Stimulated activated CD8-positive, alpha-beta memory T cell treated with anti-CD3 and anti-CD28 coated beads, Interleukin-2, amount 100 ng/mL, for 48 hours (primary cell): Measurements from ENCODE around the gene GAREM2.
"Not testable (repeated sequence)": the region's sequence is repeated elsewhere in the genome, so short reads cannot be mapped to it uniquely, and the experiment has no call there.

Experiments
- DNase-seq, 2 donors: peaks; one replicate each; pipeline ENCODE4 v3.0.0-alpha.2; 2020; ENCODE audit warnings: low read depth in 2 of 2

GAREM2 gene

GRCh38 chr2:26172871-26173775 lies at the start of gene GAREM2:
GAREM2 (plus strand) TSS chr2:26173088; CDS start chr2:26173221, 133 bp downstream.
- DNase-seq = no peak

- no peak for DNase-seq
Measured at GRCh38 chr2:26123426-26123825, 49.5 kb upstream of the GAREM2 start.

DNA sequence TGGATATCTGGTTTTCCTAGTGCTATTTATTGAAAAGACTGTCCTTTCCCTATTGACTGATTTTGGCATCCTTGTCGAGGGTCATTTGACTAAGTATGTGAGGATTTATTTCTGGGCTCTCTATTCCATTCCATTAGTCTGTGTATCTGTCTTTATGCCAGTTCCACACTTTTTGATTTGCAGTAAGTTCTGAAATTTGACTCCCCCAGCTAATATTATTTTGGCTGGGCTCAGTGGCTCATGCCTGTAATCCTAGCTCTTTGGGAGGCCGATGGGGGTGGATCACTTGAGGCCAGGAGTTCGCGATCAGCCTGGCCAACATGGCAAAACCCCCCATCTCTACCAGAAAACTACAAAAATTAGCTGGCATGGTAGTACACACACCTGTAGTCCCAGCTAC lies 46.8 kb upstream of the GAREM2 start:
- DNase-seq = no peak

DNA sequence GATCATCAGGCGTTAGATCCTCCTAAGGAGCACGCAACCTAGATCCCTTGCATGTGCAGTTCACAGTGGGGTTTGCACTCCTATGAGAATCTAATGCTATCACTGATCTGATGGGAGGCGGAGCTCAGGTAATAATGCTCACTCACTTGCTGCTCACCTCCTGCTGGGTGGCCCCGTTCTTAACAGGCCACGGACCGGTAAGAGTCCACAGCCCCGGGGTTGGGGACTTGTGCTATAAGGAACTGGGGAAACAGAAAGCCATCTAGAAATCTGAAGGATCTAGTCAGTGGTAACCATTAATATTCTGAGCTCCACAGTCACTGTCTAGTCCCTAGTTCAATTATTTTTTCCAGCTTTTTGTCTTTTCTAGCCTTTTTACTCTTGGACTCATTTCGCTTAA lies 44.7 kb upstream of the GAREM2 start:
- no peak for DNase-seq

DNA sequence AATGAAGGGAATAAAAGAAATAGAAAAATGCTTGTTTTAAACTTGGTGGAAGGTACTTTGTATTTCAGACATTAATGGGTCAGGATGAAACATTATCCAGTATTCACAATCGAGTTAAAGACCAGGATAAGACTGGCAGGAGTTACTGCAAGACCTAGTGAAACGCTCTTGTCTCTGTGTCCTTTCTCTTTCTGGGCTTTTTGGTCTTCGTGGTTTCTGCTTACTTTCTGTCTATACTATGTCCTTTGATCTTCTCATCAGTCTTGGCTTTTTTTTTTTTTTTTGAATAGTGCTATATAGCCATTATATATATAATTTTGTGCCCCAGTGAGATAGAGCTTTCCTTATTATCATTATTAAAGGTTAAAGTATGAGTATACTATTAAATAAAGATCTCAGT lies 42.1 kb upstream of the GAREM2 start:
- DNase-seq = no peak

DNA sequence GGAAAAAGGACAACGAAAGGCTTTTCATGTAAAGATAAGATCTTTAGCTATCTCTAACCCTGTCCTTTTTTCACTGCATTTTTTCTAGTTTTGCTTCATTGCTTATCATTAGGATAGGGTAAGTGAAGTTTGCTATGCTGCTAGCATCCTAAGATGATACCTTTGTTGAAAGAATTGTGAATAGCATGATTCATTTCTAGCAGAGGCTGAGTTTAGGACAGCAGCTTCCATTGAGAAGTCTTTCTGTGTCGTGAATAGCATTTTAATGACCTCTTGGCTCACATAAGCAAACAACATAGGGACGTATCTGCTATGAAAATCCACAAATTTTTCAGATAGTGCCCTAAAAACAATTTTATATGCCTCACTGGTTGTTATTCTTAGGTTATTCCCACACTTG lies 36.4 kb upstream of the GAREM2 start:
- no peak for DNase-seq

DNA sequence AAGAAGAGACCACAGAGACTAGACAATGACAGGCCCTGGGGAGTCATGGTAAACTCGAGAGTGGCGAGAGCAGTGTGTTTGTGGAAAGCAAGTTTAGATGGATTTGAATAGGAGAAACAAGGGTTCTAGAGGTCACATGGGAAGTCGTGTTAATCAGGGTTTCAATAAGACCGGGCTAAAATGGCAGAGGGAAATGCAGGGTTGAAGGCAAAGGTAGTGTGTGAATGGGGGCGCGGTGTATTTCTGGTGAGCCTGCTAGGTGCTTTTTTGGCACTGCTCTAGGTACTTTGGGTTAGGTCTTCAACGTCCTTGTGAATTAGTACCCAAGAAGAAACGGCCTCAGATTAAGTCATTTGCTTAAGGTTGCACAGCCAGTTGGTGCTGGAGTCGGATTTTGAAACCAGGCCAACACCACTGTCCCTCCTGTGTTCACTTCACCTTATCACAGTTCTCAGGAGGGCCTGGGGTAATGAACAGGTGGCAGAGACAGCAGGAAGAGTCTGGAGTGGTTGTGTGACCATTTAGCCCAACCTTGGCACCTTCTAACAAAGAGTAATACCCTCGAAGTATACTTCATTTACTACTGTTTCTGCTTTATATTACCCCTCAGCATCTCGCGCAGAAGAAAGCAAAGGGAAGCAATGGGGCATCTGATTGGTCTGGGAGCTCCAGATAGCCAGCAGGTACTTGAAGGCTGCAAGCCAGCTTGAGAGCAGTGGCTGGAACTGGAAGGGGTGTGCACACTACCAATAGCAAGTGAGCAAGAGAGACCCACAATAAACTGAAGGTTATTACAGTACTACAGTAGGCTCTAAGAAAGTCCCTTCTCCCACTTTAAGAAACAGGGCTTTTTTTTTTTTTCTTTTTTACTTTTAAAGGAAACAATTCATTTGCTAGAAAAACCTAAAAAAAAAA lies 33.4 kb upstream of the GAREM2 start:
- DNase-seq = no peak

- no peak for DNase-seq
Measured at GRCh38 chr2:26141145-26141769, 31.6 kb upstream of the GAREM2 start.

DNA sequence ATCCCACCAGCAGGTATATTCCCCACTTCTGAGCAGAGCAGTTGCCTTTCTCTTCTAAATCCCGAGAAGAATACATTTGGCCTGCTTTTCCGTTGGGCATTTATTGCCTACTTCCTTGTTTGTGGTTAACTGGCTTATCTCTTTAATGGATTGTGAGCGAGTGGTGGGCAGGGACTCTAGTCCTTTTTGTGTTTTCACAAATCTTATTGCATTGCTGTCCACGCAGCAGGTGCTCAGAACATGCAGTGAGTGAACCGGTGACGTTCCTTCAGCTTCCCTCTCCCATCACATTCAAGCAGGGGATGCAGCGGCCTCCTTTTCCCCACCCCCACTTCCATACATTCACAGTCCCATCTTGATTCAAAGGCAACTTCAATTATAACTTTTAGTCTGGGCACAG lies 28.9 kb upstream of the GAREM2 start:
- DNase-seq = no peak

- peak; percentile 29 to 52 for DNase-seq
Measured at GRCh38 chr2:26144953-26145680, 27.8 kb upstream of the GAREM2 start.

DNA sequence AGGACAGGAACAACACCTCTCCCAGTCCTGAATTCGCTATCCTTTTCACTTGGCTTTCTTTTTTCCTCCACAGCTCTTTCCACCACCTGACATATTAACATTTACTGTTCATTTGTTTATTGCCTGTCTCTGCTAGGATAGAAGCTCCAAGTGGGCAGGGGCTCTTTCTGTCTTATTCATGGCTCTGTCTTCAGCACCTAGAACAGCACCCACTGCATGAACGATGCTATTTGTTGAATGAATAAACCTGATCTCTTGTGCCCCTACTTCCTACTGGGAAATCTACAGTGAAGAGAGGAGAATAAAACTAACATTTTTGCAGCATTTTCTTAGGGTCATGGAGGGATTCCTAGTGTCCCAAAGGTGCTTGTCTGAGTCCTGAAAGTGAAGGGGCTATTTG lies 24.4 kb upstream of the GAREM2 start:
- no peak for DNase-seq

DNA sequence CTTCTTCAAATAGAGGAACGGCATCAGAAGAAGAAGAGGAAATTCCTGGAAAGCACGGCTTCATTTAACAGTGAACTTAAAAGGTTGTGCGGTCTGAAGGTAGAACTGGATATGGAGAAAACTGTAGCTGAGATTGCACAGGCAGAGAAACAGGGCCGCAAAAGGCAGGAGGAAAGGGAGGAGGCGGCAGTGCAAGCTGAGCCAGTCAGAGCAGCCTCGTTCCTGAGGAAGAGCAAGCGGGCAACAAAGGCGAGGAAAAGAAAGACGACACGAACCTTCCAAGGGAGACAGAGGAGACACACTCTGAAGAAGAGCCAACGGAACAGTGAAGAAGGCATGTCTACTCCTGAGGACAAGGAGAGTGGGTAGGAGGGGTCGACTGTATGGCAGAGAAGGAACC lies 22.6 kb upstream of the GAREM2 start:
- no peak for DNase-seq

GRCh38 chr2:26157580-26157979 lies 15.3 kb upstream of the GAREM2 start:
- DNase-seq = no peak

GRCh38 chr2:26161926-26162325 lies 11.0 kb upstream of the GAREM2 start:
- no peak for DNase-seq

GRCh38 chr2:26162963-26163362 lies 9.9 kb upstream of the GAREM2 start:
- no peak for DNase-seq

GRCh38 chr2:26164231-26164630 lies 8.7 kb upstream of the GAREM2 start:
- DNase-seq = no peak

GRCh38 chr2:26164641-26165211 lies 8.2 kb upstream of the GAREM2 start:
- no peak for DNase-seq

GRCh38 chr2:26165403-26165802 lies 7.5 kb upstream of the GAREM2 start:
- DNase-seq = no peak

GRCh38 chr2:26166541-26166940 lies 6.3 kb upstream of the GAREM2 start:
- DNase-seq = not testable (repeated sequence)

- DNase-seq = no peak
Measured at GRCh38 chr2:26168785-26169184, 4.1 kb upstream of the GAREM2 start.

- DNase-seq = no peak
Measured at GRCh38 chr2:26169226-26169625, 3.7 kb upstream of the GAREM2 start.
